T-helper 22 cell (primary cell): Measurements from ENCODE around the gene AKR1D1.
"Not testable (repeated sequence)": the region's sequence is repeated elsewhere in the genome, so short reads cannot be mapped to it uniquely, and the experiment has no call there.

ENCODE experiments used
- DNase-seq: peaks from one replicate; pipeline ENCODE4 v3.0.0-alpha.2; 2020; ENCODE audit warnings: low read depth

Gene AKR1D1

GRCh38 chr7:138074121-138074520, 2.1 kb upstream of the AKR1D1 start:
- DNase-seq: no peak

- no peak for DNase-seq
These were observed 1.7 kb upstream of the AKR1D1 start for GRCh38 chr7:138074540-138074939.

GRCh38 chr7:138075350-138075749, 909 bp upstream of the AKR1D1 start:
- DNase-seq: no peak

GRCh38 chr7:138075786-138076185, 473 bp upstream of the AKR1D1 start:
- not testable (repeated sequence) for DNase-seq

- DNase-seq: no peak
These were observed 1.6 kb downstream of the AKR1D1 start for GRCh38 chr7:138077809-138078208.

- DNase-seq: no peak
These were observed 2.9 kb downstream of the AKR1D1 start for GRCh38 chr7:138079137-138079536.

- DNase-seq: no peak
These were observed 5.6 kb downstream of the AKR1D1 start for GRCh38 chr7:138081868-138082267.

- DNase-seq: no peak
These were observed 7.6 kb downstream of the AKR1D1 start for GRCh38 chr7:138083859-138084258.

- DNase-seq: no peak
These were observed 10.5 kb downstream of the AKR1D1 start for GRCh38 chr7:138086563-138087270.

GRCh38 chr7:138089080-138089901, 13.0 kb downstream of the AKR1D1 start:
- DNase-seq: no peak

GRCh38 chr7:138091032-138091431, 14.8 kb downstream of the AKR1D1 start:
- DNase-seq: no peak

GRCh38 chr7:138091840-138092239, 15.6 kb downstream of the AKR1D1 start:
- not testable (repeated sequence) for DNase-seq

GRCh38 chr7:138092486-138093028, 16.3 kb downstream of the AKR1D1 start:
- no peak for DNase-seq

GRCh38 chr7:138095972-138096935, 20.0 kb downstream of the AKR1D1 start:
- DNase-seq: no peak

- no peak for DNase-seq
These were observed 20.9 kb downstream of the AKR1D1 start for GRCh38 chr7:138097064-138097741.

- no peak for DNase-seq
These were observed 23.6 kb downstream of the AKR1D1 start for GRCh38 chr7:138099813-138100212.

- no peak for DNase-seq
These were observed 29.0 kb downstream of the AKR1D1 start for GRCh38 chr7:138105221-138105620.

- DNase-seq: no peak
These were observed 38.8 kb downstream of the AKR1D1 start for GRCh38 chr7:138115047-138115446.

- no peak for DNase-seq
These were observed 39.9 kb downstream of the AKR1D1 start for GRCh38 chr7:138116141-138116540.

GRCh38 chr7:138116892-138117291, 40.6 kb downstream of the AKR1D1 start:
- DNase-seq: no peak

- no peak for DNase-seq
These were observed 44.0 kb downstream of the AKR1D1 start for GRCh38 chr7:138120140-138120827.
